Activated B cell treated with CpG ODN at 0.5 μM for 24 hours (primary cell): ENCODE measurements around the gene CTDP1. TPM values are rescaled to one million over a fixed set of nuclear protein-coding genes. Genes with fewer than 3 reads are reported as not detected.

Experiments used
- ATAC-seq: fragments of 200-7000 bp; cut with Tn5 transposase; one replicate; pipeline ENCODE4 v1.10.0; 2021; ENCODE audit warnings: low read depth, mild to moderate bottlenecking, moderate library complexity
- CTCF ChIA-PET: fragments of 350-600 bp; sonication (Branson Sonifier 250); formaldehyde crosslinking; loops from one replicate; lab custom pipeline; 2021; ENCODE audit warnings: antibody characterized with exemption; lab: Charles Lee
- POLR2A ChIA-PET: fragments of 350-600 bp; sonication (Branson Sonifier 250); formaldehyde crosslinking; loops from one replicate; lab custom pipeline; 2021; ENCODE audit warnings: antibody characterized with exemption; lab: Charles Lee
- DNase-seq: peaks from one replicate; pipeline ENCODE4 v3.0.0; 2022
- H3K27ac Mint-ChIP-seq: one replicate; pipeline ENCODE4 v1.8.0; 2020; ENCODE audit warnings: mixed read lengths
- H3K27me3 Mint-ChIP-seq: one replicate; pipeline ENCODE4 v1.8.0; 2021; ENCODE audit warnings: mixed read lengths
- H3K36me3 Mint-ChIP-seq: one replicate; pipeline ENCODE4 v1.8.0; 2021; ENCODE audit warnings: low read depth, mixed read lengths
- H3K4me1 Mint-ChIP-seq: one replicate; pipeline ENCODE4 v1.8.0; 2021; ENCODE audit warnings: mixed read lengths
- H3K4me3 Mint-ChIP-seq: one replicate; pipeline ENCODE4 v1.8.0; 2020; ENCODE audit warnings: mild to moderate bottlenecking, mixed read lengths
- H3K9me3 Mint-ChIP-seq: one replicate; pipeline ENCODE4 v1.8.0; 2020; ENCODE audit warnings: mixed read lengths
- CTCF ChIP-seq: fragments of 200-600 bp; IDR thresholded peaks from one replicate; pipeline ENCODE4 v1.8.0; 2022; ENCODE audit warnings: antibody characterized with exemption, mild to moderate bottlenecking
- intact Hi-C: fragments of 100-400 bp; cut with micrococcal nuclease; formaldehyde crosslinking; loops from one replicate; pipeline ENCODE4 v1.15.1; 2024
- total RNA-seq: library from RNA; stranded (reverse); gene quantifications from 2 replicates; pipeline ENCODE4 v1.2.3, GENCODE V29; 2022

Gene CTDP1
- total RNA-seq, 1 donor from 2014 or later: 33.8 TPM

- intact Hi-C loops: no loop called here
- CTCF ChIA-PET: no interaction called here
- Mint-ChIP-seq H3K27ac (no peak overlapping the region), H3K9me3 (no peaks in the 10 kb centered on the region), H3K4me3 (no peak overlapping the region), H3K36me3 (no peaks in the 10 kb centered on the region), H3K4me1 (peaks cover 29% of the 10 kb centered on the region), H3K27me3 (peaks cover 20% of the 10 kb centered on the region)
- DNase-seq (no peak), ATAC-seq (no peak)
- TF ChIP-seq CTCF: no peak
- POLR2A ChIA-PET: no interaction called here
Measured at GRCh38 chr18:79801217-79801616, 121.6 kb downstream of the CTDP1 start.

- DNase-seq: no peak
- ChIA-PET CTCF (no interaction called here), POLR2A (no interaction called here)
- ATAC-seq: no peak
- H3K9me3 Mint-ChIP-seq: no peaks in the 10 kb centered on the region
- H3K4me3 Mint-ChIP-seq: no peak overlapping the region
- H3K4me1 Mint-ChIP-seq: peaks cover 29% of the 10 kb centered on the region
- intact Hi-C loops: no loop called here
- no peak for TF ChIP-seq CTCF
- no peak overlapping the region for H3K27ac Mint-ChIP-seq
- peaks cover 20% of the 10 kb centered on the region for H3K27me3 Mint-ChIP-seq
- H3K36me3 Mint-ChIP-seq: no peaks in the 10 kb centered on the region
Measured at GRCh38 chr18:79801641-79802040, 122.0 kb downstream of the CTDP1 start.

- ChIA-PET CTCF (no interaction called here), POLR2A (no interaction called here)
- H3K9me3 Mint-ChIP-seq: no peaks in the 10 kb centered on the region
- no peak for ATAC-seq
- H3K4me3 Mint-ChIP-seq: no peak overlapping the region
- no peak for TF ChIP-seq CTCF
- no peak for DNase-seq
- no peaks in the 10 kb centered on the region for H3K36me3 Mint-ChIP-seq
- H3K4me1 Mint-ChIP-seq: peaks cover 27% of the 10 kb centered on the region
- intact Hi-C loops: no loop called here
- H3K27me3 Mint-ChIP-seq: peaks cover 16% of the 10 kb centered on the region
- no peak overlapping the region for H3K27ac Mint-ChIP-seq
Measured at GRCh38 chr18:79802298-79802697, 122.7 kb downstream of the CTDP1 start.

GRCh38 chr18:79803611-79804051 is 124.0 kb downstream of the CTDP1 start:
- ChIA-PET POLR2A (no interaction called here), CTCF (no interaction called here)
- Mint-ChIP-seq H3K36me3 (no peaks in the 10 kb centered on the region), H3K27ac (no peak overlapping the region), H3K9me3 (no peaks in the 10 kb centered on the region), H3K4me1 (peaks cover 25% of the 10 kb centered on the region), H3K4me3 (no peak overlapping the region), H3K27me3 (peaks cover 14% of the 10 kb centered on the region)
- ATAC-seq: no peak
- no peak for DNase-seq
- intact Hi-C loops: no loop called here
- no peak for TF ChIP-seq CTCF

Other genes starting within 250 kb of the CTDP1 start
- gene KCNG2, start 118.1 kb downstream of the CTDP1 start, total RNA-seq: not detected in 2 replicates